GM23338 (cell line): ENCODE data around the gene STRIP1. TPM values are rescaled to one million over a fixed set of nuclear protein-coding genes. Genes with fewer than 3 reads are reported as not detected.

Experiments used
- ATAC-seq: fragments of 200-7000 bp; cut with Tn5 transposase; 3 replicates; pipeline ENCODE4 v1.9.1; 2020
- DNase-seq: peaks from one replicate; pipeline ENCODE4 v3.0.0-alpha.2; 2015; ENCODE audit warnings: low spot score
- H2AFZ ChIP-seq: fragments of 200-600 bp; sonication (generic); 2 replicates; pipeline ENCODE4 v1.8.0; 2016; ENCODE audit warnings: antibody characterized with exemption, mild to moderate bottlenecking, moderate library complexity
- H3F3A ChIP-seq: fragments of 200-600 bp; sonication (generic); replicated peaks from 2 replicates; pipeline ENCODE4 v1.8.0; 2017; ENCODE audit warnings: antibody characterized with exemption, mixed run types, low read depth
- H3K27ac ChIP-seq: fragments of 200-600 bp; sonication (generic); 2 replicates; pipeline ENCODE4 v1.6.1; 2016; ENCODE audit warnings: low read depth
- H3K27me3 ChIP-seq: fragments of 200-600 bp; sonication (generic); 2 replicates; pipeline ENCODE4 v1.8.0; 2016; ENCODE audit warnings: mild to moderate bottlenecking, mixed run types, moderate library complexity; ENCODE audit not compliant: insufficient read depth
- H3K36me3 ChIP-seq: fragments of 200-600 bp; sonication (generic); 2 replicates; pipeline ENCODE4 v1.8.0; 2016; ENCODE audit warnings: mild to moderate bottlenecking; ENCODE audit not compliant: insufficient read depth
- H3K4me1 ChIP-seq: fragments of 200-600 bp; sonication (generic); 2 replicates; pipeline ENCODE4 v1.8.0; 2016; ENCODE audit warnings: mild to moderate bottlenecking, moderate library complexity; ENCODE audit not compliant: insufficient read depth
- H3K4me2 ChIP-seq: fragments of 200-600 bp; sonication (generic); 2 replicates; pipeline ENCODE4 v1.7.1; 2017; ENCODE audit warnings: mixed run types
- H3K4me3 ChIP-seq: fragments of 200-600 bp; sonication (generic); 2 replicates; pipeline ENCODE4 v1.6.1; 2016; ENCODE audit warnings: mixed run types
- H3K79me2 ChIP-seq: fragments of 200-600 bp; sonication (generic); replicated peaks from 2 replicates; pipeline ENCODE4 v1.8.0; 2017; ENCODE audit warnings: mild to moderate bottlenecking; ENCODE audit not compliant: insufficient read depth
- H3K9me2 ChIP-seq: fragments of 200-600 bp; sonication (generic); 2 replicates; pipeline ENCODE4 v1.8.0; 2017; ENCODE audit not compliant: insufficient read depth
- H4K20me1 ChIP-seq: fragments of 200-600 bp; sonication (generic); replicated peaks from 2 replicates; pipeline ENCODE4 v1.8.0; 2017; ENCODE audit warnings: mild to moderate bottlenecking; ENCODE audit not compliant: insufficient read depth
- H3K27ac Mint-ChIP-seq: 2 replicates; pipeline ENCODE4 v1.8.0; 2020; ENCODE audit warnings: inconsistent platforms, mild to moderate bottlenecking, moderate library complexity, mixed read lengths
- H3K27me3 Mint-ChIP-seq: 3 replicates; pipeline ENCODE4 v1.8.0; 2022; ENCODE audit warnings: low read depth, mild to moderate bottlenecking, moderate library complexity, mixed read lengths, inconsistent platforms; ENCODE audit not compliant: insufficient read depth, poor library complexity
- H3K36me3 Mint-ChIP-seq: 3 replicates; pipeline ENCODE4 v1.8.0; 2021; ENCODE audit warnings: low read depth, mild to moderate bottlenecking, inconsistent platforms, moderate library complexity, mixed read lengths
- H3K4me1 Mint-ChIP-seq: 3 replicates; pipeline ENCODE4 v1.8.0; 2020; ENCODE audit warnings: mild to moderate bottlenecking, inconsistent platforms, mixed read lengths
- H3K4me3 Mint-ChIP-seq: 3 replicates; pipeline ENCODE4 v1.8.0; 2021; ENCODE audit warnings: moderate library complexity, mild to moderate bottlenecking, inconsistent platforms, mixed read lengths
- H3K9me3 Mint-ChIP-seq: 3 replicates; pipeline ENCODE4 v1.8.0; 2020; ENCODE audit warnings: moderate library complexity, mild to moderate bottlenecking, inconsistent platforms, mixed read lengths
- ETS1 ChIP-seq: IDR thresholded peaks from 2 replicates; pipeline ENCODE4 v1.6.1; 2016; ENCODE audit warnings: antibody characterized with exemption
- EZH2 ChIP-seq: fragments of 200-600 bp; sonication (generic); IDR thresholded peaks from one replicate; pipeline ENCODE4 v1.8.0; 2017; ENCODE audit warnings: antibody characterized with exemption, mild to moderate bottlenecking, low read depth; ENCODE audit not compliant: unreplicated experiment
- NANOG ChIP-seq: IDR thresholded peaks from 2 replicates; pipeline ENCODE4 v1.6.1; 2016; ENCODE audit warnings: antibody characterized with exemption, borderline replicate concordance
- POLR2AphosphoS5 ChIP-seq: IDR thresholded peaks from 2 replicates; pipeline ENCODE4 v1.6.1; 2016; ENCODE audit warnings: antibody characterized with exemption, low read depth
- STAT1 ChIP-seq: IDR thresholded peaks from one replicate; pipeline ENCODE4 v1.6.1; 2016; ENCODE audit warnings: antibody characterized with exemption; ENCODE audit not compliant: unreplicated experiment
- ZNF114 ChIP-seq: fragments of 250-450 bp; sonication (Bioruptor Pico); IDR thresholded peaks from 2 replicates; pipeline ENCODE4 v1.5.0; 2020; ENCODE audit warnings: mild to moderate bottlenecking, moderate library complexity
- ZNF331 ChIP-seq: fragments of 250-450 bp; sonication (Bioruptor Pico); IDR thresholded peaks from 2 replicates; pipeline ENCODE4 v1.5.0; 2020; ENCODE audit warnings: low read depth, mild to moderate bottlenecking, moderate library complexity
- ZNF462 ChIP-seq: fragments of 250-450 bp; sonication (Bioruptor Pico); IDR thresholded peaks from 2 replicates; pipeline ENCODE4 v1.5.0; 2020; ENCODE audit warnings: mild to moderate bottlenecking, moderate library complexity
- polyA plus RNA-seq: library from polyadenylated mRNA; unstranded; fragments of >200 nt; fragmentation: Nextera tagmentation; extraction: Ambion mirVana; gene quantifications from 2 replicates; pipeline ENCODE4 v1.2.1, GENCODE V29; 2016
- total RNA-seq: library from RNA; depleted of rRNA; stranded (reverse); fragments of >200 nt; shearing (Covaris generic); gene quantifications from 2 replicates; pipeline ENCODE4 v1.2.3, GENCODE V29; 2014
- TF ChIP-seq, protein P1 (sequence below), 2 experiments: fragments of 200-600 bp in 1 of 2; sonication (generic) in 1 of 2; conservative IDR thresholded peaks; 2 replicates each; pipeline versions ENCODE4 v1.5.1 to v1.6.1; 2016 to 2017; ENCODE audit warnings: antibody characterized with exemption in 2 of 2, low read depth in 2 of 2, mild to moderate bottlenecking in 2 of 2, moderate library complexity in 1 of 2

The STRIP1 gene
- total and polyA plus RNA-seq, 2 experiments from 2014 or later, result 17.2 to 50.6 TPM

DNA sequence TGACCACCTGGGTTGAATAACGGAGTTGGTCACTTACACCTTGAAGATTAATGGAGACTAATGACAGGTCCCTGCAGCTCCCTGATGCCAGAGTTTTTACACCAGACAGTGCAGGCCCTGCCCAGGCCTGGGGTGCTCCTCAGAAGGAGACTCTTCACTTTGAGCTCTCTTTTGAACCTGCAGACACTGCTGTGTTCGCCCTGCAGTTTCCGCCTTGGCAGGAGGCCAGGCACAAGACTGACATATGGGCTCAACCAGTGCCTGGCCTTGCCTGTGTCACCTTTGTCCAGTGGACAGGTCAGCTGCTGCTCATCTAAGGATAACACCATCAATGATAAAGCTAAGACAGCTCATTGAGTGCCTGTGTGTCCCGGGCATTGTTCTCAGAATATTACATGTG, 5.2 kb downstream of the STRIP1 start:
- Mint-ChIP-seq H3K4me1 (peaks cover 8% of the 10 kb centered on the region; the same call in 2 of the 3 replicates), H3K36me3 (peaks cover 70% of the 10 kb centered on the region), H3K27ac (no peak overlapping the region), H3K27me3 (no peaks in the 10 kb centered on the region), H3K4me3 (no peak overlapping the region), H3K9me3 (no peaks in the 10 kb centered on the region)
- H3K36me3 ChIP-seq, result peaks cover 33% of the 10 kb centered on the region
- no peaks in the 10 kb centered on the region for H3K27me3 ChIP-seq
- H3K4me2 ChIP-seq, result no peak overlapping the region
- H2AFZ ChIP-seq, result no peak overlapping the region
- H3K79me2 ChIP-seq, result peaks cover 28% of the 10 kb centered on the region
- DNase-seq (no peak), ATAC-seq (no peak)
- TF ChIP-seq ETS1, result no peak
- TF ChIP-seq STAT1, result no peak
- no peak for TF ChIP-seq ZNF331
- no peak for TF ChIP-seq POLR2AphosphoS5
- TF ChIP-seq EZH2, result no peak
- no peak for TF ChIP-seq NANOG
- TF ChIP-seq, protein P1, sequence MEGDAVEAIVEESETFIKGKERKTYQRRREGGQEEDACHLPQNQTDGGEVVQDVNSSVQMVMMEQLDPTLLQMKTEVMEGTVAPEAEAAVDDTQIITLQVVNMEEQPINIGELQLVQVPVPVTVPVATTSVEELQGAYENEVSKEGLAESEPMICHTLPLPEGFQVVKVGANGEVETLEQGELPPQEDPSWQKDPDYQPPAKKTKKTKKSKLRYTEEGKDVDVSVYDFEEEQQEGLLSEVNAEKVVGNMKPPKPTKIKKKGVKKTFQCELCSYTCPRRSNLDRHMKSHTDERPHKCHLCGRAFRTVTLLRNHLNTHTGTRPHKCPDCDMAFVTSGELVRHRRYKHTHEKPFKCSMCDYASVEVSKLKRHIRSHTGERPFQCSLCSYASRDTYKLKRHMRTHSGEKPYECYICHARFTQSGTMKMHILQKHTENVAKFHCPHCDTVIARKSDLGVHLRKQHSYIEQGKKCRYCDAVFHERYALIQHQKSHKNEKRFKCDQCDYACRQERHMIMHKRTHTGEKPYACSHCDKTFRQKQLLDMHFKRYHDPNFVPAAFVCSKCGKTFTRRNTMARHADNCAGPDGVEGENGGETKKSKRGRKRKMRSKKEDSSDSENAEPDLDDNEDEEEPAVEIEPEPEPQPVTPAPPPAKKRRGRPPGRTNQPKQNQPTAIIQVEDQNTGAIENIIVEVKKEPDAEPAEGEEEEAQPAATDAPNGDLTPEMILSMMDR (conservative IDR thresholded peaks at IDR 0.05; ENCODE audit: low read depth in 2 of 2), result no peak
- TF ChIP-seq ZNF114 (CRISPR knock-in tag), result no peak
- no peak for TF ChIP-seq ZNF462 (CRISPR knock-in tag)
- no peaks in the 10 kb centered on the region for H3K9me2 ChIP-seq
- peaks cover 9% of the 10 kb centered on the region for H3K4me1 ChIP-seq
- no peaks in the 10 kb centered on the region; the same call in 1 of the 2 replicates for H3F3A ChIP-seq
- H3K27ac ChIP-seq, result no peak overlapping the region
- H3K4me3 ChIP-seq, result no peak overlapping the region
- H4K20me1 ChIP-seq, result peaks cover 15% of the 10 kb centered on the region
